Coronary artery (tissue), 2 donors: ENCODE data around the gene FURIN.

ENCODE experiments used
- DNase-seq: peaks from one replicate; pipeline ENCODE4 v3.0.0-alpha.2; 2017; ENCODE audit warnings: low spot score
- H3K27ac ChIP-seq, 2 donors: fragments of 200-600 bp; sonication (generic); one replicate each; pipeline ENCODE4 v1.5.1; 2016 to 2019
- H3K4me3 ChIP-seq: fragments of 200-600 bp; sonication (generic); 2 replicates; pipeline ENCODE4 v1.5.1; 2016; ENCODE audit warnings: mild to moderate bottlenecking, moderate library complexity
- CTCF ChIP-seq: fragments of 200-600 bp; sonication (generic); IDR thresholded peaks from one replicate; pipeline ENCODE4 v1.5.1; 2019; ENCODE audit warnings: antibody characterized with exemption

The FURIN gene

GRCh38 chr15:90826886-90827435 is 41.4 kb upstream of the FURIN start:
- no peak overlapping the region for H3K4me3 ChIP-seq

GRCh38 chr15:90828111-90828510 is 40.3 kb upstream of the FURIN start:
- Histone ChIP-seq H3K27ac (no peak overlapping the region), H3K4me3 (no peak overlapping the region)
- no peak for TF ChIP-seq CTCF
- DNase-seq: no peak

More at GRCh38 chr15:90826886-90827435, 41.4 kb upstream of the FURIN start:
- H3K27ac ChIP-seq: no peak overlapping the region
- no peak for DNase-seq
- TF ChIP-seq CTCF: no peak

- peak overlapping the region in 1 of 2 donors; percentile 30 for H3K27ac ChIP-seq
- no peak for TF ChIP-seq CTCF
- H3K4me3 ChIP-seq: no peak overlapping the region
- DNase-seq: no peak
These were observed 39.3 kb upstream of the FURIN start for GRCh38 chr15:90829126-90829525.

GRCh38 chr15:90829942-90830440 is 38.4 kb upstream of the FURIN start:
- Histone ChIP-seq H3K4me3 (no peak overlapping the region), H3K27ac (peak overlapping the region in 1 of 2 donors; percentile 30)
- no peak for DNase-seq
- TF ChIP-seq CTCF: no peak

- no peak for TF ChIP-seq CTCF
- Histone ChIP-seq H3K4me3 (no peak overlapping the region), H3K27ac (no peak overlapping the region)
- no peak for DNase-seq
These were observed 33.8 kb upstream of the FURIN start for GRCh38 chr15:90834626-90835025.

GRCh38 chr15:90836296-90836871 is 32.0 kb upstream of the FURIN start:
- Histone ChIP-seq H3K4me3 (no peak overlapping the region), H3K27ac (no peak overlapping the region)
- TF ChIP-seq CTCF: no peak
- DNase-seq: no peak

- no peak overlapping the region for H3K27ac ChIP-seq
- TF ChIP-seq CTCF: no peak
- no peak for DNase-seq
- no peak overlapping the region for H3K4me3 ChIP-seq
These were observed 31.3 kb upstream of the FURIN start for GRCh38 chr15:90837094-90837493.
